22Rv1 (cell line): ENCODE results near the gene KCMF1.

ENCODE experiments used
- H3K27ac ChIP-seq: fragments of 450-650 bp; 2 replicates; pipeline ENCODE4 v1.5.1; 2017
- ZFX ChIP-seq: fragments of 450-650 bp; IDR thresholded peaks from 2 replicates; pipeline ENCODE4 v1.6.1; 2017; ENCODE audit warnings: antibody characterized with exemption, borderline replicate concordance
- TF ChIP-seq, protein P1 (sequence below): fragments of 450-650 bp; IDR thresholded peaks from 2 replicates; pipeline ENCODE4 v1.5.1; 2017; ENCODE audit warnings: mild to moderate bottlenecking

KCMF1 gene

DNA sequence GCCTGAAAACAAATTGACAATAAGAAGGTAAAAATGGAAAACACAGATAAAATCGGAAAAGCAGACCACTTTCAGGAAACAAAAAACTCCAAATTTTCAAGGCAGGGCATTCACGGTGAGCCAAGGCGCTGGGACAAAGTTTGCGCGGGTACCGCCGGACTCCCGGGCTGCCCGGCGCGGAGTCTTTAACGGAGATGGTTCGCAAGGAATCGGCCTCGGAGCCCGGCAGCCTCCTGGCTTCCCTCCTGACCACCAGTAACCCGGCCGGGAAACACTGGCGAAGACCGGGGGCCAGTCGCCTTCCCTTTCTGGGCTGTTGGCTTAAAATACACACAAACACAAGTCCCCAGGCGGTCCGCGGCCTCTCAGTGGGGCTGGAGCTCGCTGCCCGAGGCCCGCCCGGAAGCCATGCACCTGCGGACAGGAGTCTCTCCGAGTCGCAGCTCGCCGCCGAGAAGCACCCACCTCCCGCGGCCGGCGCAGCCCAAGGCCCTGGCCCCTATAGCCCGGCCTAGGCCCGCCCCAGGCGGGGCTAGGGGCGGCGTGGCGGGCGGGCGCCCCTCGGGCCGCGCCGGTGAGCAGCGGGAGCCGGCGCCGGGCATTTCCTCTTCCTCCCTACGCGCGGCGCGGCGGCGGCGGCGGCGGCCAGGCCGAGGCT, 622 bp upstream of the KCMF1 start:
- peak overlapping the region; percentile 99 for H3K27ac ChIP-seq
- TF ChIP-seq ZFX: no peak
- TF ChIP-seq, protein P1, sequence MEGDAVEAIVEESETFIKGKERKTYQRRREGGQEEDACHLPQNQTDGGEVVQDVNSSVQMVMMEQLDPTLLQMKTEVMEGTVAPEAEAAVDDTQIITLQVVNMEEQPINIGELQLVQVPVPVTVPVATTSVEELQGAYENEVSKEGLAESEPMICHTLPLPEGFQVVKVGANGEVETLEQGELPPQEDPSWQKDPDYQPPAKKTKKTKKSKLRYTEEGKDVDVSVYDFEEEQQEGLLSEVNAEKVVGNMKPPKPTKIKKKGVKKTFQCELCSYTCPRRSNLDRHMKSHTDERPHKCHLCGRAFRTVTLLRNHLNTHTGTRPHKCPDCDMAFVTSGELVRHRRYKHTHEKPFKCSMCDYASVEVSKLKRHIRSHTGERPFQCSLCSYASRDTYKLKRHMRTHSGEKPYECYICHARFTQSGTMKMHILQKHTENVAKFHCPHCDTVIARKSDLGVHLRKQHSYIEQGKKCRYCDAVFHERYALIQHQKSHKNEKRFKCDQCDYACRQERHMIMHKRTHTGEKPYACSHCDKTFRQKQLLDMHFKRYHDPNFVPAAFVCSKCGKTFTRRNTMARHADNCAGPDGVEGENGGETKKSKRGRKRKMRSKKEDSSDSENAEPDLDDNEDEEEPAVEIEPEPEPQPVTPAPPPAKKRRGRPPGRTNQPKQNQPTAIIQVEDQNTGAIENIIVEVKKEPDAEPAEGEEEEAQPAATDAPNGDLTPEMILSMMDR: no peak

DNA sequence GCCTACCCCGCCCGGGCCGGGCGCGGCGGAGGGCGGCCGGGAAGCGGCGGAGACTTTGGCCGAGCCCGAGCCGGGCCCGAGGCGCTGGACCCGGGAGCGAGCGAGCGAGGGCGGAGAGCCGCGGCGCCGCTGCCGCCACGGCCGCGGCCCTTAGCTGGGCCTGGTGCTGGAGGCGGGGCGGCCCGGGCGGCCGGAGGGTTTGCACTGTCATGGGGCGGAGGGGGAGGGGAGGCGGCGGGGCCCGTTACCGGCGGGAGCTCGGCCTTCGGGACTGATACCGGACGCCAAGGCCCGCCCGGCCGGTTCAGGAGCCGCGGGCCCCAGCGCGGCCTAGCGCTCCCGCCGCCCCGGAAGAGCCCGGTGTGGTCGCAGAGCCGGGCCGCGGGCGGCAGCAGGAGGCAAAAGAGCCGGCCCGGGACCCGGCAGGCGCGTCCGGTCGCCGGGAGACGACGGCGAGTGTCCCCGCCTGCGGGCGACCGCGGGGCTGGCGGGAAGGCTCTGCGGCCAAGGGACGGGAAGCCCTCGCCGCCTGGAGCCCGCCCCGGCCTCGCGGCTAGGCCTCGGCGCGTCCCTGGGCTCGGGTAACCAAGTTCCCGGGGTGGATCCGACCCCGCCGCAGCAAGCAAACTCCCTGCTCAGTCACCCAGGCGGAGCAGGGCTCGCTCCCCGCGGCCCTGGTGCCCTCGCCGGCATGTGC, 697 bp downstream of the KCMF1 start:
- TF ChIP-seq ZFX: no peak
- TF ChIP-seq, protein P1: no peak
- peak overlapping the region; percentile 99 for H3K27ac ChIP-seq

DNA sequence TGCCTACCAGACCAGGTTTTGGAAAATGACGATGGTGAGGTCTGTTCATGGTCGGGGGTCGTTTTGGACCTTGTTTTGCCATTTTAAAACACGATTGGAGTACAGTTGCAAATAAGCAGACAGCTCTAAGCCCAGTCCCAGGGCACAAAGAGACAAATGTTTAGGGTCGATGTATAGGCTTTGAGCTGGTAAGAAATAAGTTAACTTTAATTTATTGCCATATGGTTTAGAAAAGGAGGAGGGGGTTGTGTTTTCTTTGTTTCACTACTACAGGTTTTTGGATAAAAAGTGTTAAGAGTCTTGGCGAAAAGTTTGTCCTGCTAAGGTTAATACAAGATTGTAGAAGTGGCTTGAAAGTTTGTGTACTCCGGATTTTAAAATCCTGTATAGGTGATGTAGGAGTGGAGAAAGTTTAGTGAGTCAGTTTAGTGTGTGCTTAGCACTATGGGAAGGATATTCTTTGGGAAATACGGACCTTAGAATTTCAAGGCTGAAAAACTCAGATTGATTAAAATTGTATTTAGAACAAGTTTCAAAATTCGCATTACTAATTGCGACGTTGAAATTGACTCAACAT, 1.3 kb downstream of the KCMF1 start:
- no peak for TF ChIP-seq ZFX
- TF ChIP-seq, protein P1: no peak
- peak overlapping the region; percentile 99 for H3K27ac ChIP-seq

DNA sequence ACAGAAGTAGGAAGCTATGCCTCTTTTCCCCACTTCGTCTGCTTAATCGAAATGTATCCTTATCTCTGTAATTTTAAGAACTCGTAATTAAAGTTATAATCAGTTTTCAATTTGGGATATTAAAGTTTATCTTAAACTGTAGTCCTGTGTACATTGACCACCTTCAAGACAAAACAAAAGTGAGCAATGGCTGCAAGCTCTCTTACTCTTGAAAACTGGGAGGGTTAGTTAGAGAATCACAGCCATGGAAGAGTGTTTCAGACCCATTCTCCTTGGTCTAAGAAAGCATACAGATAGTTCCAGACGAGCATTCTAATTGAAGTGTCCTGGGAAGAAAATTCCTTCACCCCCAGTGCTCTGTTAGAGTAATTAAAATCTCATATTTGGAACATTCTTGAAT, 2.0 kb downstream of the KCMF1 start:
- no peak for TF ChIP-seq ZFX
- TF ChIP-seq, protein P1: no peak
- H3K27ac ChIP-seq: peak overlapping the region; percentile 99

DNA sequence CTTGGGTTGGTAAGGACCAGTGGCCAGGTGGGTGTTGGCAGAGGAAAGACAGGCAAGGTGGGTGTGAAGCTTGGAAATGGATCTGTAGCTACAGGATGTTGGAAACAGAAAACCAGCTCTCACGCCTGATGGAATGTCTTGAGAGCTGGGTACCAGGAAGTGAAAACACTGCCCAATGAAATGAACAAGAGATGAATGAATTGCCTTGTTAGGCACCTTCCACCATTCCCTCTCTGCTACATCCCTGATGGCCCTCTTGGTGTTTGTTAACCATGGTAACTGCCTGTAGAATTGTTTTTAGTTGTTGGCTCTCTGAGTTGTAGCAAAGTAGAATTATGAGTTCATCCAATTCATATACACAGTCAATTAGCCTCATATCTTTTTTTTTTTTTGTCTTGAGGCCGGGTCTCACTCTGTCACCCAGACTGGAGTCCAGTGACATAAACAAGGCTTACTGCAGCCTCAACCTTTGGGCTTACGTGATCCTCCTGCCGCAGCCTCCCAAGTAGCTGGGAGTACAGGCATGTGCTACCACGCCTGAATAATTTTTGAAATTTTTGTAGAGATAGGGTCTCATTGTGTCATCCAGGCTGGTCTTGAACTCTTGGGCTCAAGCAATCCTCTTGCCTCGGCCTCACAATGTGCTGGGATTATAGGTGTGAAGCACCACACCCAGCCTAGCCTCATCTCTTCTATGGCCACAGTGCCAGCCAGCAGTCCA, 9.5 kb downstream of the KCMF1 start:
- peak overlapping the region; percentile 99 for H3K27ac ChIP-seq
- TF ChIP-seq ZFX: no peak
- TF ChIP-seq, protein P1: no peak

DNA sequence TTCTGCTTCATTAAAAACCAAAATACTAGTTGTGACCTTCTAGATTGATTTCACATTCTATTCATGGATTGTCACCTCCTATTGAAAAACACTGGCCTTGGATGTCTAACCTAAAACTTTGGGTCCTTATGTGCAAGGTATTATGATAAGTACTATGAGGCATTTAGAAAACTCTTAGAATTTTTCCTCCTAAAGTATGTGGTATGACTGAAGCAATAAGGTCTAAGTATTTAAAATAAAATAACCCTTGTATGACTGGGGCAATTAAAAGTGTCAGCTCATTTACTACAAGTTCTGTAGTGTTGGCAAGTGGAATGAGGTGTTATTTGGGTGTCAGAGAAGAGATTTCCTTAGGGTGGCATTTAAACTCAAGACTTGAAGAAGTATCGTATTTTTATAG, 15.1 kb downstream of the KCMF1 start:
- peak overlapping the region; percentile 99 for H3K27ac ChIP-seq
- TF ChIP-seq, protein P1: no peak
- no peak for TF ChIP-seq ZFX

DNA sequence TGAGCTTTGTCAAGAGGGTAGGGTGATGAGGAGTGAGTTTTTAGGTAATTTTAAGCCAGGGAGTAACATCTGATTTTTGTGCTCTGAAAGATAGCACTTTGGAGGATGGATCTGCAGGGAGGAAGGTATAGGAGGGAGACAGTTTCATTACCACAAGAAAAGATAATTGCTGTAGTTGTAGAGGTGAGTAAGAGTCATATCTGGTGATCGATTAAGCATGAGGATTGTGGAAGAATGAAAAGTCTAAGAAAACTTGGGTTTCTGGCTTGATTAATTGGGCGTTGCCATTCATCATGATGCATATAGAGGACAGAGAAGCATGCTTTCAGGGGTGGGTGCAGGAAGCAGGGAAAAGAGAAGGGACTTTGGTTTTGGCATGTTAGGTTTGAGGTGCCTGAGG, 18.5 kb downstream of the KCMF1 start:
- TF ChIP-seq ZFX: no peak
- TF ChIP-seq, protein P1: no peak
- H3K27ac ChIP-seq: peak overlapping the region; percentile 99
